Measurements from ENCODE around the gene MVB12A.

DNA sequence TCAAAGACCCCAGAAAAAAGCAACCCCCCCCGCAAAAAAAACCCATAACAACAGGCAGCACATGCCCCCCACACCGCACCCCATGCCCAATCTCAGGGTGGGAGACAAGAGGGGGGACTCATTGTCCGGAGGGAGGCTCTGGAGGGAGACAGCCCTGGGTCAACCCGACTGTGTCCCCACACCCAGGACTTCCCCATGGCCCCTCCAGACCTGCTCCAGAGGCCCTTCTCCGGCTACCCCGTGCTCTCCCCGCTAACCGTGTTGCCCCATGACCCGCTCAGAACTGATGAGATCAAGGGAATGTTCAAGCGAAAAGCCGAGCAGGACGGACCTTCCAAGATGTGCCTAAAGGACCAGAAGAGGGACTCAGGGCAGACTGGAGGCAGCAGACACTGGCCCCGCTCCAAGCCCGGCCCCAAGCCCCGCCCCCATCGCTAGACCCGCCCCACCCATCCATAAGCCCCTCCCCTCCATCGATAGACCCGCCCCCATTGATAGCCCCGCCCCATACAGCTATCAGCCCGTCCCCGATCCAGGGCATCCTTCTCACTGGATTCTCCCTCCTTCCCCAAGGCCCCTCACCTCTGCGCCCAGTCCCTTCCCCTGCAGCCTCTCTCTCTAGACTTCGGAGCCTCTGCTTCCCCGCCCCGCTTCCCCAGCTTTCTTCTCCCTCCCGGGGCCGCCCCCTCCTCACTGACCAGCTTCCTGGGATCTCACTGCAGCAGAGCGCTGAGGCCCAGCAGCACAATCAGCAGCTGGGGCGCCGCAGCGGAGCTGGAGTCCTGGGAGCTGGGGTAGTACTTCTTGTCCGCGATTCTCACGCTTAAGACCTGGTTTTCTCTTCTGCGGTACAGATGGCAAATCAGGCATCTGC is 16.6 kb upstream of the MVB12A start:
- TF ChIP-seq, protein P1, sequence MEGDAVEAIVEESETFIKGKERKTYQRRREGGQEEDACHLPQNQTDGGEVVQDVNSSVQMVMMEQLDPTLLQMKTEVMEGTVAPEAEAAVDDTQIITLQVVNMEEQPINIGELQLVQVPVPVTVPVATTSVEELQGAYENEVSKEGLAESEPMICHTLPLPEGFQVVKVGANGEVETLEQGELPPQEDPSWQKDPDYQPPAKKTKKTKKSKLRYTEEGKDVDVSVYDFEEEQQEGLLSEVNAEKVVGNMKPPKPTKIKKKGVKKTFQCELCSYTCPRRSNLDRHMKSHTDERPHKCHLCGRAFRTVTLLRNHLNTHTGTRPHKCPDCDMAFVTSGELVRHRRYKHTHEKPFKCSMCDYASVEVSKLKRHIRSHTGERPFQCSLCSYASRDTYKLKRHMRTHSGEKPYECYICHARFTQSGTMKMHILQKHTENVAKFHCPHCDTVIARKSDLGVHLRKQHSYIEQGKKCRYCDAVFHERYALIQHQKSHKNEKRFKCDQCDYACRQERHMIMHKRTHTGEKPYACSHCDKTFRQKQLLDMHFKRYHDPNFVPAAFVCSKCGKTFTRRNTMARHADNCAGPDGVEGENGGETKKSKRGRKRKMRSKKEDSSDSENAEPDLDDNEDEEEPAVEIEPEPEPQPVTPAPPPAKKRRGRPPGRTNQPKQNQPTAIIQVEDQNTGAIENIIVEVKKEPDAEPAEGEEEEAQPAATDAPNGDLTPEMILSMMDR (IDR thresholded peaks at IDR 0.05): no peak
- TF ChIP-seq POLR2AphosphoS5 (IDR thresholded peaks at IDR 0.05): no peak
- no peak for TF ChIP-seq POLR2A (IDR thresholded peaks at IDR 0.05)
